ENCODE measurements around the gene IL11.

Gene IL11

DNA sequence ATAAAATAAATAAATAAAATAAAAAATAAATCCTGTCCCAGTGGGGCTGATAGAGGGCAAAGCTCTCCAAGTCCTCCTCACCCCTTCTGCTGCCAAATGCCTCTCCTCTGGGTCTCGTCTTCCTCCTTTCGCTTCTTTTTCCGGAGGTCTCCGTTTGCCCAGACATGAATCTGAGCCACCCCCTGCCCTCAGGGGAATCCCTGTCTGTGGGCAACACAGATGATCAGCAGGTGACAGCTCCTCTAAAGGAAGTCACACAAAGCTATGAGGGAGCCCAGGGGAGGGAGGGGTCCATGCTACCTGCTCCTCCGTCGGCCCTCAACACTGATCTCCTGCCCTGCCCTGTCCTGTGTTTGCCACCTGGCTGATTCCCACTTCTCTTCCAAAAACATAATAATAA is 45.6 kb downstream of the IL11 start:
- DNase-seq (ENCODE audit: low read depth), result no peak

DNA sequence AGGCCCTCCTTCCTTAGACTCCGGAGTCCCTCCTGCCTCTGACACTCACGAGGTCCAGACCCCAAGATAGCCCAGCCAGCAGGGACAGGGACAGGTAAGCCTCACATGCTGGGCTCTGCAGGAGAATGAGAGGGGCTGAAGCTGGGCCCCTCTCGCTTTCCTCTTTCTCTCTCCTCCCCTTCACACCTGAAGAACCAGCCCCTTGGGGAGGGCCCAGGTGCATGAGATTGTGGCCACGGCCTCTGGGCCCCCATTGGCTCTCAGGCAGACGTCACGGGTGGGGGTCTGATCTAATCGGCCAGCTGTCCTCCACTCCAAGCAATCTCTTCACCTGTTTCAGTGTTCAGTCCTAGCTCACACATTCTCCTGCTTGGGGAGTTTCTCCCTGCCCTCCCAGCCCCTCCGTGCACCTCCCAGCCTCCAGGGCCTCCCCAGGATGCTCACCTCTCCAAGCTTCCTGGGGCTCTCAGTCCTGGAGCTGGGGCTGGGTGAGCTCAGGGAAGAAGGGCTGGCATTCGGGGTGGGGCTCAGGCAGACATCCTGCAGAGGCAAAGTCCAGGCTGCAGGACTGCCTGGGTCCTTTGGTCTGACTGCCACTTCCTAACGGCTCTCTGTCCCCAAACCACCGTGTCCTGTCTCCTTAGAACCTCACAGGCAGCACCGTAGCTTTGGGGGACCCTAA is 47.9 kb downstream of the IL11 start:
- DNase-seq (ENCODE audit: low read depth), result no peak

DNA sequence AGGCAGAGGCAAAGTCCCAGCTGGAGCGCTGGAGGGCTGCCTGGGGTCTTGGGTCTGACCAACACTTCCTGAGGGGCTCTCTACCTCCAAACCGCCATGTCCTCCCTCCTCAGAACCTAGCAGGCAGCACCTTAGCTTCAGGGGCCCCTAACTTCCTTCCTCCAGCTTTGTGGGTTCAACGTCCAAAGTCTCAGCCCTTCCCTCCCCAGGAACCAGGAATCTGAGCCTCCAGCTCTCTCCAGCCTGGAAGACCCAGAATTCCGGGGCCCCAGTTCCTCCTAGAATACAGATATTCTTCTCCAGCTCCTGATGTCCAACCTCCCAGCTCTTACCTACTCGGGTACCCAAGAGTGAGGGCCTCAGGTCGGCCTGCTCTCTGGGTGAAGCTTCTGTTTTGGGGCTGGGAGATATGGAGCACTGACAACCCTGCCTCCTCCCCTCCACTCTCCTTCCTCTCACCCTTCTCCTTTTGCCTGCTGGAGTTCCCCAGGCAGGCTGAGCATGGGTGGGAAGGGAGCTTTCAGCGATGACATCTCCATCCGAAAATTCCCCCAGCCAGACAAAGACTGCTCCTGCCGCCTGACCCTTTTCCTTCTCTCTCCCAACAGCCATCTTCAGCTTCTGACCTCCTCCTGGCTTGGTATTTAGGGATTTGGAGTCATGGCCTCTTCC is 48.7 kb downstream of the IL11 start:
- DNase-seq (ENCODE audit: low read depth), result no peak

DNA sequence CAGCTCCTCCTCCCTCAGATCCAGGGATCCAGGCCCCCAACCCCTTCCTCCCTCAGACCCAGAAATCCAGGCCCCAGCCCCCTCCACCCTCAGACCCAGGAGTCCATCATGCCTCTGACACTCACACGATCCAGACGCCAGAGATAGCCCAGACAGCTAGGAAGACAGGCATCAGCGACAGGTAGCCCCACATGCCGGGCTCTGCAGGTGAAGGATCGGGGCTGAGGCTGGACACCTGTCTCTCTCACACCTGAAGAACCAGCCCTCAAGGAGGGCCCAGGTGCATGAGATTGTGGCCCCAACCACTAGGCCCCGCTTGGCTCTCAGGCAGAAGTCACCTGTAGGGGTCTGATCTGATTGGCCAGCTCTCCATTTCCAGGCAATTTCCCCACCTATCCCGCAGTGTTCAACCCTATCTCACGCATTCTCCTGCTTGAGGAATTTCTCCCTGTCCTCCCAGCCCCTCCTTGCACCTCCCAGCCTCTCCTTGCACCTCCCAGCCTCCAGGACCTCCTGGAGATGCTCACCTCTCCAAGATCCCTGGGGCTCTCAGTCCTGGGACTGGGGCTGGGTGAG is 49.3 kb downstream of the IL11 start:
- DNase-seq (ENCODE audit: low read depth), result no peak

DNA sequence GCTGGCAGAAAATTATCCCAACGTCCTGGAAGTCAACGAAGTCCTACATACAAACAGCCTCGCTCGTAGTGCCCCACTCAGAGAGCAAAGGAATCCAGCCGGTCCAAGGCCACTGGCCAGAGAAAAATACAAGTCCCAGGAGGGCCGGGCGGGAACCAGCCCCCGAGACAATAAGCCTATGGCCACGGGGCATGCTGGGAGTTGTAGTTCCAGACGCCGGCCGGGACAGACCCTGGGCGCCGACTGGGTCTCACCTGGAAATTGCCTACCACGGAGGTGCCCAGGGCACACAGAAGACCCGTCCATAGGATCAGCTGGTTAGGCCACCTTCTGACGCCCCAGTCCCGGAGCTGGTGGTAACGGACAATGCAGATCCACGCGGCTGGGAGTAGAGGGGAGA is 50.5 kb downstream of the IL11 start:
- no peak for DNase-seq (ENCODE audit: low read depth)

DNA sequence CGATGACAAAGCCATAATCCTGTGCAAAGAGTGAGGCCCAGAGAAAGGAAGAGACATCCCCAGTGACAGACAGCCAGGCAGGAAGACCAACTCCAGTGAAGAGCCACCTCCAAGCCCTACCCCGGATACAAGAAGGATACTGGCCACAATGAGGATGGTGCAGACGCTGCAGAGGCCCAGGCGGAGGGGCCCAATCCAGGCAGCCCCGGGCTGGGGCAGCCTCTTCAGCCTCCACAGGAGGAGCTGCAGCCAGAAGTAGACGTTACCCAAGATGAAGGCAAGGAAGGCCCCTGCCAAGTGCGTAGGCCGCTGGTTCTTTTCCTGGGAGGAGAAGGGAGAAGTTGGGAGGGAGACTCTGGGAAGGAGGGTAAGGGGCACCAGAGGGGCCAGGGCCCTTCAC is 53.6 kb downstream of the IL11 start:
- DNase-seq (ENCODE audit: low read depth), result no peak

DNA sequence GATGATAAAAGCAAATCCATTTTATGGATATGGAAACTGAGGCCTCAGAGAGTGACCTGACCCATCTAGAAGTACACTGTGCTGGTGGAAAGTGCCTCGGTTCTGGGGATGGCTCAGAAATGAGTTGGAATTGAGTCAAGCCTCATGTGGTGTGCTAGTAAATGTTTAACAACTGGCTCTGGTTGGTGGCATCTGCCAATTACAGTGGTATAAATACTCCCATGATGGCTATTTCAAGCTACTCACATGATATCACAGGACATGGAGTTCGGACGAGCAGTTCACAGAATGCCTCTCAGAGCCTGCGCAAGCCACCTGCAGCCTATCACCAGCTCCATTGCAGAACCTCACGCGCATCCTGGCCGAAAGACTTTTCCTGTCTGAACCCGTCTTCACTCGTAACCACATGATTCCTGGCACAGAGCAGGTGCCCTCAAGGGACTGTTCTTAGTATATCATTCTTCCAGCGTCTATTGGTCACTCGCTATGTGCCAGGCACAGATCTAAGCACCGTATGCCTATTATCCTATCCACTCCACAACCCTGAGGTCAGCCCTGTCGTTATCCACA is 54.2 kb downstream of the IL11 start:
- no peak for DNase-seq (ENCODE audit: low read depth)

DNA sequence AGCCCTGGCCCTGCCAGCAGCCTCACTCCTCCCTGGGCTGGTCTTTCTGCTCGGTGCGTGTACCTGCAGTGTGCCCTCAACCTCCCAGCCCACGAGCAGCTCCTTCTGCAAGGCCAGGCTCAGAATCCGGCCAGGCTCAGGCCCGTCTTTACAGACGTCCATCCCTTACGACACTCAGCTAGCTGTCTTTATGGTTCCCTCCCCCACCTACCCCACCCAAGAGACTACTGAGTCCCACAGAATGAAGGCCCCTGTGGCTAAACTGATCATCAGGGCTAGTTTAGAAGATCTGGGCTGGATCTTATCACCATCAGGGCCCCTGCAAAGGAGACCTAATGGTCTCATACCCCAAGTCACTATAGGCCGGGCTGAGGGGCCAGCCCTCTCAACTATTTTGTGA is 55.9 kb downstream of the IL11 start:
- DNase-seq (ENCODE audit: low read depth), result no peak
